Measurements from ENCODE around the gene OR1N2.
"Not testable (repeated sequence)": the region's sequence is repeated elsewhere in the genome, so short reads cannot be mapped to it uniquely, and the experiment has no call there.

The OR1N2 gene, protein sequence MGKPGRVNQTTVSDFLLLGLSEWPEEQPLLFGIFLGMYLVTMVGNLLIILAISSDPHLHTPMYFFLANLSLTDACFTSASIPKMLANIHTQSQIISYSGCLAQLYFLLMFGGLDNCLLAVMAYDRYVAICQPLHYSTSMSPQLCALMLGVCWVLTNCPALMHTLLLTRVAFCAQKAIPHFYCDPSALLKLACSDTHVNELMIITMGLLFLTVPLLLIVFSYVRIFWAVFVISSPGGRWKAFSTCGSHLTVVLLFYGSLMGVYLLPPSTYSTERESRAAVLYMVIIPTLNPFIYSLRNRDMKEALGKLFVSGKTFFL

DNA sequence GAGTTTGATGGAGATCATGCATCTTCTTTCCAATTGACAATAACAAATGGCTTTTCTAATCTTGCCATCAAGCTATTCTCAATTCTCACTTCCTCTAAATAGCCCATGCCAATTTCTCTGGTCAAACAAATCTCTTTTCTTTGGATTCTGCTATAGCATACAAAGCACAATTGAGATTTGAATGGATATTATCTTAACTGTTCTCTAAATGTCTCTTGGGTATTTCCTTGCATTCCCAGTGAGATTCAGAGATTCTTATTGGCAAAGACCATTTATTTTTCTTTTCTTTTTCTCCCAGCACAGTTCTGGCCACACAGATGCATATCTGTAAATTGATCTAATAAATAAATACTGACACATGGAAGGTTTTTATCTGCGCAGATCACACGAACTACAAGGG is at the start of gene OR1N2:
TSS of gene OR1N2 (plus strand) at position 301 of the 400 bp plus-strand sequence. CDS start 100 bp downstream, outside the sequence.
- DNase-seq: no peak

DNA sequence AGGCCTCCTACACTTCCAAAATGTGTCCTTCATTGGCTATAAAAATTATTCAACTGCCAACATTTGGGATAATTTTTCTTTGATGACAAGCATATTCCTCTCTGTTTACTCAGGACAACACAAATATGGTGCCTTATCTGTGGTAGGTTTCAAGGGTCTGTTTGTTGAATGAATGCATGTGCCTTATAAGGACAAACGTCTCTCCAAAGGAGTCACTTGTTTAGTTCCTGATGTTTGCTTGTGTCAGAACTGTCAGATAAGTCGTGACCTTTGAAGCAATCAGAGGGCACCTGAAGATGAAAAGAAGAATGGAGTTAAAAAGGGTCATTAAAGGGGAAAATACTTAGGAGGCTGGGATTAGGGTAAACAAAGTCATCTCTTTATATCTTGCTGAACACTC is 45.9 kb upstream of the OR1N2 start:
- DNase-seq: no peak

DNA sequence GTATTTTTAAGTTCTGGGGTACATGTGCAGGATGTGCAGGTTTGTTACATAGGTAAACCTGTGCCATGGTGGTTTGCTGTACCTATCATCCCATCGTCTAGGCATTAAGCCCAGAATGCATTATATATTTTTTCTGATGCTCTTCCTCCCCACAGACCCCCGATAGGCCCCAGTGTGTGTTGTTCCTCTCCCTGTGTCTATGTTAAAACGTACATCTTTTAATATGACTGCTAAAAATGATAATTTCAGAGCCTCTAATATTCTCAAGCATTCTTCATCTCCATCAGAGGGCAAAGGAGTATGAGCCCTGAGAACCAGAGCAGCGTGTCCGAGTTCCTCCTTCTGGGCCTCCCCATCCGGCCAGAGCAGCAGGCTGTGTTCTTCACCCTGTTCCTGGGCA is 42.4 kb upstream of the OR1N2 start, which contains the start of gene OR1J2:
TSS of gene OR1J2 (plus strand) at position 301 of the 400 bp plus-strand sequence. CDS start at position 301, 0 bp downstream.
- no peak for DNase-seq

DNA sequence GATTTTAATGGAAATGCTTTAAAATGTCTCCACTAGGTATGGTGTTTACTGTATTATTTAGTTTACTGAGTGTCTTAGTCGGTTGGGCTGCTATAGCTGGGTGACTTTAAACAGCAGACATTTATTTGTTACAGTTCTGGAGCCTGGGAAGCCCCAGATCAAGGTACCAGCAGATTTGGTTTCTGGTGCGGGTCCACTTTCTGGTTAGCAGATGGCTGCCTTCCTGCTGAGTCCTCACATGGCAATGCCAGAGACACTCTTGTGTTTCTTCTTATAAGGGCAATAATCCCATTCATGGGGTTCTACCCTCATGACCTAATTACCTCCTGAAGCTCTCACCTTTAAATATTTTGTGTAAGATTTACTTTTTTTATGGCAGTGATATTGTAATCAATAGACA is 34.7 kb upstream of the OR1N2 start:
- no peak for DNase-seq

DNA sequence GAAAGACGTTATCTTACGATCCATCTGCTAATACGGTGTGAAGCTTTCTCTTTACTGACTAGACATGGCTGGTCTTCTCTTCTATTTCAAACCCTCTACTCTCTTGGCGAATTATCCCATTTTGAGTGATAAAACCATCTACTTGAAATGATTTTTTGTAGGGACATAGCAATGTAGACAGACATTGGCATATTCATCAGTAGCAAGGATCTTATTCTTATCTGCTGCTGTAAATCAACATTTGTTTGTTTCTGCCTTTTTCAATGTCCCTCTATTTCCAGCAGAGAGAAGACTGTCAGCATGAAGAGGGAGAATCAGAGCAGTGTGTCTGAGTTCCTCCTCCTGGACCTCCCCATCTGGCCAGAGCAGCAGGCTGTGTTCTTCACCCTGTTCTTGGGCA is 34.1 kb upstream of the OR1N2 start, which contains the start of gene OR1J4:
TSS of gene OR1J4 (plus strand) at position 301 of the 400 bp plus-strand sequence. CDS start at position 301, 0 bp downstream.
- DNase-seq: no peak

DNA sequence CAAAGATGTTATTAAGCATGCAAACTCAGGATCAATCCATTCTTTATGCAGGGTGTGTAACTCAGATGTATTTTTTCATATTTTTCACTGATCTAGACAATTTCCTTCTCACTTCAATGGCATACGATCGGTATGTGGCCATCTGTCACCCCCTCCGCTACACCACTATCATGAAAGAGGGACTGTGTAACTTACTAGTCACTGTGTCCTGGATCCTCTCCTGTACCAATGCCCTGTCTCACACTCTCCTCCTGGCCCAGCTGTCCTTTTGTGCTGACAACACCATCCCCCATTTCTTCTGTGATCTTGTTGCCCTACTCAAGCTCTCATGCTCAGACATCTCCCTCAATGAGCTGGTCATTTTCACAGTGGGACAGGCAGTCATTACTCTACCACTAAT is 33.5 kb upstream of the OR1N2 start:
- no peak for DNase-seq

DNA sequence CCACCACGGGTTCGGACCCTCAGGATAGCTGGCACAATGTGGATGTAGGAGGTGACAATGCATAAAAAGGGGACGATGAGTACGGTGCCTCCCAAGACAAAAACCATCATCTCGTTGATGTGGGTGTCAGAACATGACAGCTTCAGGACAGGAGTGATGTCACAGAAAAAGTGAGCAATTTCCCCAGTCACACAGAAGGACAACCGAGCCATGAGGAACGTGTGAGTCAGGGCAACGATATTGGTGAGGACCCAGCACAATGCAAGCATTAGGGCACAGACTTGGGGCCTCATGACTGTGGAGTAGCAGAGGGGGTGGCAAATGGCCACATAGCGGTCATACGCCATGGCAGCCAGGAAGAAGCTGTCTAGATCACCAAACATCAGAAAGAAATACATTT is 26.3 kb upstream of the OR1N2 start:
- DNase-seq: no peak

DNA sequence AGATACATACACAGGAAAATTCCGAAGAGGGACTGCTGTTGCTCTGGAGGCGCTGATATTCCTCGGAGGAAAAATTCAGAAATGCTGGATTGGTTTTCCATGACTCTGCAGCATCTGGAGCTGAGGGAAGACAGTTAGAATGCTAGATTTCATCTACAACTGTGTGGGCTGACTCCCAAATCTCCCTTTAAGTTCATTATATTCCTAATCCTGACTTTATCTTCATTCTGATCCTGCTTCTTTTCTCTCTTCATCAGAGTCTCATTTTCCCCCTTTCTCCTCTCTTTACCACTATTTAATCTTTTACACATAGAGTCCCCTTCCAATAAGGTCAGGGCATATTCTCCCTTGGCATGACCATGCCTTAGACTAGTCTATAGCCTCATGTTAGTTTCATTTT is 25.7 kb upstream of the OR1N2 start, which contains the start of gene OR1N1:
TSS of gene OR1N1 (minus strand) at position 101 of the 400 bp plus-strand sequence. CDS start at position 101, 0 bp downstream.
- no peak for DNase-seq

DNA sequence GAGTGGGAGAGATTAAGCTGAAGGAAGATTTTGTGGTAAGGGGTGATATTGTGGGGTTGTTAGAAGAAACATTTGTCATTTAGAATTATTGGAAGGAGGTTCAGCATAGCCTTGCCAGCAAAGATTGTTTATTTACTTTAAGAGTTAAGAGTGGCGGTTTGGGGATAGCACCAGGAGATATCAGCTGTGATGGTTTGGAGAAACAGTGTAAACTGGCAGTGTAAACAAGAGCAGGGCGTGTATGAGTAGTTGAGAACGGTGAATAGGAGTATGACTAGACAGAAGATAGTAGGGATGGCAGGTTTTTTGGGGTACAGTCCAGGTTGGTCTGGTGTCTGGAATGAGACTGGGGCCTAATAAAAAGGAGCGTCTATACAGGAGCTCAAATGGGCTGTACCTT is 21.8 kb upstream of the OR1N2 start:
- DNase-seq: not testable (repeated sequence)

DNA sequence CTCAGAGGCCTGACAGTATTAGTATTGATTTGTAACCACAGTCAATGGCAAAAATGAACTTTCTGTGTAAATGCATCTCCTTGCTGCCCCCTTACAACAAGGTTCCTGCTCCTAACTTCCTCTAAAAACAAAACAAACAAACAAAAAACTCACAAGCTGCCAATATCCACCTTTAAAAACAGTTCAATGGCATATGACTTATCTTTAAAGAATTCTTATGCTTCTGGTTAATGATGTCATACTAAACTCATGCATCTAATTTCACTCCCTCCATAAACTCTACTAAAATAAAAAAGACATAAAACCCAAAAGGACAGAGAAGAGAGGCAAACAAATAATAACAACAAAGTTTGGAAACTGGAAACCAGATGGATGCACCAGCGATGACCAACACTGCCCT is 16.8 kb upstream of the OR1N2 start:
- no peak for DNase-seq

DNA sequence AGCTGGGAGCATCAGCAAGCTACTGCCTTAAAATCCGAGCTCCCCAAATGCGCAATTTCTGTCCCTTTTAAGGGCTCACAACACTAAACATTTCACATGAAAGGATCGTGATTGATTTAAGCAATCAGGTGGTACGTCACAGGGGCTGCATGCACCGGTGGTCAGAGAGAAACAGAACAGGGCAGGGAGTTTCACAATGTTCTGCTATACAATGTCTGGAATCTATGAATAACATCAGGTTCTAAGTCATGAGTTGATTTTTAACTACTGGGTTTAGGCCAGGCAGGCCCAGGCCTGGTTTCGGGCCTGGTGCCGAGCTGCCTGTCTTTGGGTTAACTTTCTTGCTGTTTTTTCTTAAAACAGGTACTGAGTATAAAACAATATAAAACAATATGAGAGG is 15.8 kb upstream of the OR1N2 start:
- not testable (repeated sequence) for DNase-seq

DNA sequence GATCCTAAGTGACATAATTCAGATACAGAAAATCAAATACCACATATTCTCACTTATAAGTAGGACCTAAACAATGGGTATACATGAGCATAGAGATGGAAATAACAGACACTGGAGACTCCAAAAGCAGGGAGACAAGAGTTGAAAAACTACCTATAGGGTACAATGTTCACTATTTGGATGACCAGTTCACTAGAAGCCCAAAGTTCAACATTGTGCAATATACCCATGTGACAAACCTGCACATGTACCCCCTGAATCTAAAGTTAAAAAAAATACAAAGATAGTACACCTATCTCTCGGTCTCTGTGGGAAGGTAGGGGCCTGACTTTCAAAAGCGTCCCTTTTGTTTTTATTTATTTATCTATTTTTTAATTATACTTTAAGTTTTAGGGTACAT is 14.2 kb upstream of the OR1N2 start:
- DNase-seq: no peak

DNA sequence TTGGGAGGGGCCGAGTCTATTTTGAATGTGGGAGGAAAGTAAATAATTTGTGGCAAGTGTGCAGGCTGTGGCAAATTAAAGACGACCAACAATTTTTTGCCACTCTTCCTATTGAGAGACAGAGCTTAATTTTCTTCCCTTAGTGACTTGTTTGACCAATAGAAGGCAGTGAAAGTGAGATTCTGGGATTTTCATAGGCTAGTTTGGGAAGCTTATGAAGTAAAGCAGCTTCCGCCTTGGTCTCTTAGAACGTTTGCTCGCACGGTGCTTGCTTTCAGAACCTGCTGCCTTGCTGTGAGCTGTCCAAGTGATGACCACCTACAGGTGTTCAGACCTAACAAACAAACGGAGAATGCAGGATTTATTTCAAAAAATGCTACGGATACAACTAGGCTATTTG is 6.7 kb upstream of the OR1N2 start:
- DNase-seq: no peak

DNA sequence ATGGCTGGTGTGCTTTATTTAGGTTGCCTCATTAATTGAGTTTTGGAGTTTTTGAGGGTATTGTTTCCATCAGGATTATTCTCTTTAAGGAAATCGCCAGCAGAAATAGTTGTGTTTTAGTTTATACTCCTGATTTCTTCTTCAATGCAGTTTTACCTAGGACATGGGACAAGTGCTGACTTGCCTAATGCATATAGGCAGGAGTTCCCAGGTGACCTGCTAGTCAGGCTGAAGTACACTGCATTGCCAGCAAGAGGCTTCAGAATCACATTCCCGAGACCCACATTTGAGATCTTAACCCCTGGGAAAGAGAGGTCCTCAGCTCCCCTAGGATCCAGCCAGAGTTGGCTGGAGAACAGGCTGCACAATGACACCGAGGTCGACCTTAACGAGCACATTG is 1.5 kb upstream of the OR1N2 start:
- DNase-seq: no peak

DNA sequence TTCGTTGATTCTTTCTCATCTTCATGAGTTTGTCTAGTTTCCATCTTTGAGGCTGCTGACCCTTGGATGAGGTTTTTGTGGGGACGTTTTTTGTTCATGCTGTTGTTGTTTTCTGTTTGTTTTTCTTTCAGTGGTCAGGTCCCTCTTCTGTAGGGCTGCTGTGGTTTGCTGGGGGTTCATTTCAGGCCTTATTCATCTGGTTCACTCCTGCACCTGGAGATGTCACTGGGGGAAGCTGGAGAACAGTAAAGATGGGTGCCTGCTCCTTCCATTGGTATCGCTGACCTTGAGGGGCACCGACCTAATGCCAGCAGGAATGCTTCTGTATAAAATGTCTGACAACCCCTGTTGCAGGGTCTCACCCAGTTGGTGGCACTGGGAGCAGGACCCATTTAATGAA is 8.5 kb downstream of the OR1N2 start:
- no peak for DNase-seq

DNA sequence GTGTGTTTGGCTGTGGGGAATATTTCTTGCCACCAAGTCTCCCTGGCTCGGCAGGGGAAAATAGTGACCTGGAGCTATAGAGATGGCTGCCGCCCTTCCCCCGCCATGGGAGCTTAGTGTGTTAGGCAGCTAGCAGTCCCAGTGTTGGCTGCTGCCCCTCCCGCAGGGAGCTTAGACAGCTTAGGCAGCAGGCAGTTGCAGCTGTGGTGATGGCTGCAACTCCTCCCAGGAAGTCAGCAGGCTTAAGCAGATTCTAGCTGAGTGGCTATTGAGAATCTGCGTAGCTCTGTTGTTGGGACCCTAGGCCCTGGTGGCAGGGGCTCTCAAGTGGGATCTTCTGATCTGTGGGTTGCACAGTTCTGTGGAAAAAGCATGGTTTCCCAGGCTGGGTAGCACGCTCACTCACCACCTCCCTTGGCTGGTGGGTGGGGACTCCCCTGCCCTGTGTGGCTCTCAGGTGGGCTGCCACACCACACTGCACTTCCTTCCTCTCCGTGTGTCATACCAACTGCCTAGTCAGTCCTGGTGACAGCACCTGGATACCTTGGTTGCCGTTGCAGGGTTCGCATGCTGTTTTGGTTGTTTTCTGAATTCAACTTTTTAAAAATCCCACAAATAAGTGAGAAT is 9.3 kb downstream of the OR1N2 start:
- no peak for DNase-seq

DNA sequence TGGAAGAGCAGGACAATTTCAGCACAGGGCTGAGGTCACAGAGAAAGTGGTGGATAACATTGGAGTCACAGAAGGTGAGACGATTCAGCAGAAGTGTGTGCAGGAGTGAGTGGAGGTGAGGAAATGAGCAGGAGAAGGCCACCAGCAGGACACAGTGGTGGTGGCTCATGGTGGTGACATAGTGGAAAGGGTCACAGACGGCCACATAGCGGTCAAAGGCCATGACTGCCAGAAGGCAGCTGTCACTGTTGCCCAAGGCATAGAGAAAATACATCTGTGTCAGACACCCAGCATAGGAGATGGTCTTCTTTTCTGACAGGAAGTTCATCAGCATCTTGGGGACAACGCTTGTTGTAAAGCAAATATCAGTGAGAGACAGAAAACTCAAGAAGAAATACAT is 15.0 kb downstream of the OR1N2 start:
- DNase-seq: no peak

DNA sequence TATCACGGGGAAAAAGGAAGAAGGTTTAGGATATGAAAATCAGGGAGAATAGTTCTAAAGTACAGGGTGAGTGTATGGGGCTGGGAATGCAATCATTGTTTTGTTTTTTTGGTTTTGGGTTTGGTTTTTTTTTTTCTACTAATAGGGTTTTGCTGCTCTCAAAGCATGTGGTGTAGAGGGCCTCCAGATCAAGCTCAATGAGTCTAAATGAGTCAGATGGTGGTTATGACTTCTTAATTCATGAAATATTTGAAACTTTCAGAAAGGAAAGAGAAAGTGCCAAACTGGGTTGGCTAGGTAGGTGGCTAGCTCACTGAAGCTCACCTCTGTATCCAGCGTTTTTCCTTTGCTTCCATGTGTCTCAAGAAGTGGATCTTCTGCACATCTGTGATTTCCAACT is 19.5 kb downstream of the OR1N2 start:
- DNase-seq: no peak

DNA sequence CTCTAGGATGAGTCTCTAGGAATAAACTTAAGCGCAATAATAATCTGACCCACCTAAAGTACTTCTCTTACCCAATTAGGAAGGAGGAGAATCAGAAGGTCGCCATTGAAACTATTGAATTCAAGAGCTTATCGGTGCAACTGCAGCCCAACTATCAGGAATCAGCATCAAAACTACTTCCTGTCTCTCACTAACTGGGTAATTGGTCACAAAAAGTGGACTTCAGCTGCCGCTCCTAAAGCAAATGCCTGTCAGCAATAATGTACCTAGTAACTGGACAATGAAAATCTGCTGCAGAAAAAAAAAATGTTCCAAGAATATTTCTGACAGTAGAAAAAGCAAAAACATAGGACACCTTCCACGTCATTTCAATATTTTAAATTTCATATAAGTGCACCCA is 27.0 kb downstream of the OR1N2 start:
- DNase-seq: no peak

DNA sequence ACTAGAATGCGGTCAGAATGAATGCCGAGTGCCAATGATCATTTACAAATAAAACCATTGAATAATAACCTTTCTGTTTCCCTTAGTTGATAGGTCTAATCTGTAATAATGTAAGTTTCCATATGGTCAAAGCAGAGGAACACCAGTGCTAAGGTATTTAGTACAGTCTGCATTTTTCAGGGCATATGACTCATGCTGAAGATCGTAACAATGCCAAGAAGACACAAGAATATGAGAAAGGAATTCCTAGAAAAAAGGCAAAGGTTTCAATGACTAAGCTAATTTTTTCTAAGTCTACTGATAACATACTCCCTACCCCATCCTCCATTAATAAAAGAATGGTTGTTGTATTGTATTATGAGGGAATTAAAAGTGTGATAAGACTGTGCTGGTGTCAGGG is 27.4 kb downstream of the OR1N2 start:
- no peak for DNase-seq

DNA sequence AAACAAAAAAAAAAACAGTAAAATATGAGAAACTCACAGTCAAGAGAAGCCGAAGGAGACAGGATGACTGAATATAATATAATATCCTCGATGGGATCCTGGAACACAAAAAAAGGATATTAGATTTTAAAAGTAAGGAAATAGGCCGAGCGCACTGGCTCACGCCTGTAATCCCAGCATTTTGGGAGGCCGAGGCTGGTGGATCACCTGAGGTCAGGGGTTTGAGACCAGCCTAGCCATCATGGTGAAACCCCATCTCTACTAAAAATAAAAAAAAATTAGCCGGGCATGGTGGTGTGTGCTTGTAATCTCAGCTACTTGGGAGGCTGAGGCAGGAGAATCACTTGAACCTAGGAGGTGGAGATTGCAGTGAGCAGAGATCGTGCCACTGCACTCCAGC is 30.4 kb downstream of the OR1N2 start, which contains the start of gene OR1L8:
TSS of gene OR1L8 (minus strand) at position 101 of the 400 bp plus-strand sequence. CDS start 14,907 bp downstream, outside the sequence.
- DNase-seq: not testable (repeated sequence)
